NB4 (cell line): ENCODE measurements around the gene ARIH2.

ENCODE experiments used
- POLR2A ChIP-seq: IDR thresholded peaks from 2 replicates; pipeline ENCODE4 v1.6.1; 2011; ENCODE audit warnings: mild to moderate bottlenecking; ENCODE audit not compliant: insufficient read length; ENCODE audit errors: extremely low read depth
- TF ChIP-seq, protein P1 (sequence below): IDR thresholded peaks from one replicate; pipeline ENCODE4 v1.5.1; 2012; ENCODE audit warnings: low read depth, low read length

- TF ChIP-seq, protein P1, sequence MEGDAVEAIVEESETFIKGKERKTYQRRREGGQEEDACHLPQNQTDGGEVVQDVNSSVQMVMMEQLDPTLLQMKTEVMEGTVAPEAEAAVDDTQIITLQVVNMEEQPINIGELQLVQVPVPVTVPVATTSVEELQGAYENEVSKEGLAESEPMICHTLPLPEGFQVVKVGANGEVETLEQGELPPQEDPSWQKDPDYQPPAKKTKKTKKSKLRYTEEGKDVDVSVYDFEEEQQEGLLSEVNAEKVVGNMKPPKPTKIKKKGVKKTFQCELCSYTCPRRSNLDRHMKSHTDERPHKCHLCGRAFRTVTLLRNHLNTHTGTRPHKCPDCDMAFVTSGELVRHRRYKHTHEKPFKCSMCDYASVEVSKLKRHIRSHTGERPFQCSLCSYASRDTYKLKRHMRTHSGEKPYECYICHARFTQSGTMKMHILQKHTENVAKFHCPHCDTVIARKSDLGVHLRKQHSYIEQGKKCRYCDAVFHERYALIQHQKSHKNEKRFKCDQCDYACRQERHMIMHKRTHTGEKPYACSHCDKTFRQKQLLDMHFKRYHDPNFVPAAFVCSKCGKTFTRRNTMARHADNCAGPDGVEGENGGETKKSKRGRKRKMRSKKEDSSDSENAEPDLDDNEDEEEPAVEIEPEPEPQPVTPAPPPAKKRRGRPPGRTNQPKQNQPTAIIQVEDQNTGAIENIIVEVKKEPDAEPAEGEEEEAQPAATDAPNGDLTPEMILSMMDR: no peak
- no peak for TF ChIP-seq POLR2A
Measured at GRCh38 chr3:48951764-48952163, 33.1 kb downstream of the ARIH2 start.
